ENCODE measurements around the gene LIPH.
A peak's percentile ranks its signal among the peaks of the same experiment; 100 is the strongest.

The LIPH gene

GRCh38 chr3:185549651-185550111 lies 2.7 kb downstream of the LIPH start:
- TF ChIP-seq CTCF (IDR thresholded peaks at IDR 0.05; ENCODE audit: low read depth, low read length): no peak
- no peak overlapping the region for H3K4me3 ChIP-seq (replicated peaks in 1 of 2; ENCODE audit: low read depth in 2 of 2, low read length in 2 of 2)
- DNase-seq (ENCODE audit: low read depth in 2 of 2): peak; percentile 56 to 67

GRCh38 chr3:185549122-185549521 lies 3.3 kb downstream of the LIPH start:
- no peak for TF ChIP-seq CTCF (IDR thresholded peaks at IDR 0.05; ENCODE audit: low read depth, low read length)
- no peak overlapping the region for H3K4me3 ChIP-seq (replicated peaks in 1 of 2; ENCODE audit: low read depth in 2 of 2, low read length in 2 of 2)
- DNase-seq (ENCODE audit: low read depth in 2 of 2): peak; percentile 99

DNA sequence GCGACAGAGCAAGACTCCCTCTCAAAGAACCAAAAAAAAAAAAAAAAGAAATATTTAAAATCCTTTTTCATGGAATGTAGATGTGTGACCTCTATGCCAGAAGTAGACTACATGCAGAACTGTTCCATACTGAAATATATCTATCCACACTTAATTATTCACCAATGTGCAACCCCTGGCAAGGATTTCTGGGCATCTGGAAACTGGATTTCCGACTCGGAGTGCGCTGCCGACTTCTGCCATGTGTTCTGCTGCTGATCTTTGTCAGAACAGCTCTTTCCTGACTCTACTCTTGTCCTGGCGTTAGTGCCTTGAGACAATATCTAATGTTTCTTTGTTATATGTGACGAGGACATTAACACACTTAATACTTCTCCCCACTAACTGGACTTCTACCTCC lies 11.7 kb downstream of the LIPH start:
- no peak for DNase-seq (ENCODE audit: low read depth in 2 of 2)
- H3K4me3 ChIP-seq (replicated peaks in 1 of 2; ENCODE audit: low read depth in 2 of 2, low read length in 2 of 2): no peak overlapping the region
- no peak for TF ChIP-seq CTCF (IDR thresholded peaks at IDR 0.05; ENCODE audit: low read depth, low read length)

DNA sequence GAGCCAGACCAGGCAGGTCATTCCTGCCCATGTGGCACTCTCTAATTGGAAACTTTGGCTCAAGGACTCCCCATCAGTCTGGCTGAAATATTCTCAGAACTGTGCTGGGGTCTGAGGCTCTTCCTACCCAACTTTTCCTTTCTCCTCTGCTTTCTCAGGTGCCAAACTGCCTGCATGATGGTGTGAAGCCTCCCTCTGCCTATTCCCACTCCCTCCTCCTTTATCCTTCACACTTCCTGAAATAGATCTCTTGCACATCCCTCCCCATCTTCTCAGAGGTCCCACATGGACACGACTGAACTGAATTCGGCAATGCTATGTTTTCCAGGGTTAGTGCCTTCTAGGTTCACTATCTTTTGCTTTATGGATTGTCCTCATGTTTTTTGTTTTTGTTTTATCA lies 12.5 kb downstream of the LIPH start:
- H3K4me3 ChIP-seq (replicated peaks in 1 of 2; ENCODE audit: low read depth in 2 of 2, low read length in 2 of 2): no peak overlapping the region
- TF ChIP-seq CTCF (IDR thresholded peaks at IDR 0.05; ENCODE audit: low read depth, low read length): no peak
- DNase-seq (ENCODE audit: low read depth in 2 of 2): no peak

- no peak overlapping the region for H3K4me3 ChIP-seq (replicated peaks in 1 of 2; ENCODE audit: low read depth in 2 of 2, low read length in 2 of 2)
- DNase-seq (ENCODE audit: low read depth in 2 of 2): peak; percentile 94 to 98
- TF ChIP-seq CTCF (IDR thresholded peaks at IDR 0.05; ENCODE audit: low read depth, low read length): no peak
These were observed 14.9 kb downstream of the LIPH start for GRCh38 chr3:185537369-185537970.

DNA sequence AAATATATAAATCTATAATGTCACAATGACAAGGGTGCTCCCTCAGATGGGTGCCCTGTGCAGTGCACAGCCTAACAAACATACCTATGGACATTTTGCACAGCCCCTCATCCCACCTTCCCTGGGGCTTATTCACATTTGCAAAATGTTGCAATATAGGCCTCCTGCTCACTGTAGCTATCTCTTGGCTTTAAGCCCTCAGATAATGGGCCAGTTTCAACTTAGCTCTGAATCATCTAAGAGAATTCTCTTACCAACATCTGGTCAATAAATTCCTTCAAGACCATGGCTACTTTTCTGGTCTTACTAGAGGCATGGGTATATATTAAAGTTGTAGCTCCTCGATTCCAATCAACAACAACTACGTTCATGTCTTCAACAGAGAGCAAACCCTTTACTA lies 17.9 kb downstream of the LIPH start:
- TF ChIP-seq CTCF (IDR thresholded peaks at IDR 0.05; ENCODE audit: low read depth, low read length): no peak

DNA sequence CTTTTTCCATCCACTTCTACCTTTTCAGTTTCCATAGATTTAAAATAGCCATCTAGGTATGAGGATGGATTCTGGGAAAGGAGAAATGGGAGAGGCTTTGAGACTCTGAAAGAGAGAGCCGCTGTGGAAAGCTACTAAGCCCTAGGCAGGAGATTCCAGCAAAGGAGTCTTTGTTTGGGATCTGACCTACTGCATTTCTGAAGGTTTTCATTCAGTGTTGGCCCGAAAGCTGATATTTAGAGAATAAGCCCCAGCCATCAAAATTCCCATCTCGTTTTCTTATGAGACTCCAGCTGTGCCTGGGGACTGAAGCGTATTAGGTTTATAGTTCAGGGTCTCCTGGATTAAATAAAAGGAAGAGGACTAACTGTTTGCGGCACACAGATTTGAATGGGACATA lies 19.5 kb downstream of the LIPH start:
- no peak for TF ChIP-seq CTCF (IDR thresholded peaks at IDR 0.05; ENCODE audit: low read depth, low read length)
- DNase-seq (ENCODE audit: low read depth in 2 of 2): no peak
- H3K4me3 ChIP-seq (replicated peaks in 1 of 2; ENCODE audit: low read depth in 2 of 2, low read length in 2 of 2): no peak overlapping the region

More for the DNA sequence above, 17.9 kb downstream of the LIPH start:
- no peak overlapping the region for H3K4me3 ChIP-seq (replicated peaks in 1 of 2; ENCODE audit: low read depth in 2 of 2, low read length in 2 of 2)
- DNase-seq (ENCODE audit: low read depth in 2 of 2): peak in 1 of 2 donors; percentile 50

All from cardiac fibroblast (primary cell).